Caco-2 (cell line): ENCODE data around the gene KIF6. TPM values are rescaled to one million over a fixed set of nuclear protein-coding genes. Genes with fewer than 3 reads are reported as not detected.

Source experiments
- BruUV-seq: library from RNA; stranded (reverse); fragments of 400-500 nt; replicated peaks from 2 replicates; lab custom pipeline; 2021; lab: Mats Ljungman, UMichigan
- CTCF ChIA-PET: fragments of 300-600 bp; sonication (Branson Sonifier 250); formaldehyde crosslinking; loops from one replicate; lab custom pipeline; 2022; ENCODE audit warnings: antibody characterized with exemption; lab: Charles Lee
- POLR2A ChIA-PET: fragments of 300-600 bp; sonication (Branson Sonifier 250); formaldehyde crosslinking; loops from one replicate; lab custom pipeline; 2022; ENCODE audit warnings: antibody characterized with exemption; lab: Charles Lee
- DNase-seq, 2 experiments: peaks; one replicate each; pipeline versions ENCODE4 v3.0.0 to v3.0.0-alpha.2; 2020 to 2022
- H3K27me3 ChIP-seq: replicated peaks from 2 replicates; pipeline ENCODE4 v1.6.0; 2011; ENCODE audit warnings: low read length; ENCODE audit not compliant: control insufficient read depth, insufficient read depth
- H3K36me3 ChIP-seq: 2 replicates; pipeline ENCODE4 v1.5.1; 2011; ENCODE audit warnings: low read length; ENCODE audit not compliant: control insufficient read depth, insufficient read depth
- H3K4me1 ChIP-seq: fragments of 250-450 bp; sonication (Bioruptor Pico); 2 replicates; pipeline ENCODE4 v1.5.1; 2020; ENCODE audit warnings: mild to moderate bottlenecking
- H3K4me3 ChIP-seq: 2 replicates; pipeline ENCODE4 v1.5.1; 2011; ENCODE audit warnings: low read depth, mild to moderate bottlenecking, control low read depth, low read length
- H3K9me3 ChIP-seq: fragments of 250-450 bp; sonication (Bioruptor Pico); 2 replicates; pipeline ENCODE4 v1.5.1; 2020; ENCODE audit warnings: mild to moderate bottlenecking, moderate library complexity
- H3K27ac Mint-ChIP-seq: one replicate; pipeline ENCODE4 v1.8.0; 2022; ENCODE audit warnings: mixed read lengths; ENCODE audit not compliant: unreplicated experiment
- H3K27me3 Mint-ChIP-seq: one replicate; pipeline ENCODE4 v1.8.0; 2022; ENCODE audit warnings: mixed read lengths; ENCODE audit not compliant: insufficient read depth, unreplicated experiment
- H3K36me3 Mint-ChIP-seq: one replicate; pipeline ENCODE4 v1.8.0; 2022; ENCODE audit warnings: mild to moderate bottlenecking, mixed read lengths; ENCODE audit not compliant: insufficient read depth, unreplicated experiment
- H3K4me1 Mint-ChIP-seq: one replicate; pipeline ENCODE4 v1.8.0; 2022; ENCODE audit warnings: low read depth, mixed read lengths; ENCODE audit not compliant: unreplicated experiment
- H3K4me3 Mint-ChIP-seq: one replicate; pipeline ENCODE4 v1.8.0; 2022; ENCODE audit warnings: mild to moderate bottlenecking, moderate library complexity, mixed read lengths; ENCODE audit not compliant: unreplicated experiment
- H3K9me3 Mint-ChIP-seq: one replicate; pipeline ENCODE4 v1.8.0; 2022; ENCODE audit warnings: mixed read lengths; ENCODE audit not compliant: unreplicated experiment
- intact Hi-C: fragments of 100-400 bp; cut with micrococcal nuclease; formaldehyde crosslinking; loops from one replicate; pipeline ENCODE4 v1.10.0; 2022; ENCODE audit not compliant: unreplicated experiment
- total RNA-seq: library from RNA; stranded (reverse); gene quantifications from 2 replicates; pipeline ENCODE4 v1.2.3, GENCODE V29; 2022
- TF ChIP-seq, protein P1 (sequence below), 2 experiments: fragments of 200-600 bp in 1 of 2; IDR thresholded peaks; 1 replicate in 1 of 2; 2 replicates in 1 of 2; pipeline versions ENCODE4 v1.5.1 to v1.8.0; 2011 to 2022; ENCODE audit warnings: antibody characterized with exemption in 1 of 2, control low read depth in 1 of 2, inconsistent platforms in 1 of 2, low read depth in 1 of 2, low read length in 1 of 2, mild to moderate bottlenecking in 1 of 2, moderate library complexity in 1 of 2; ENCODE audit not compliant: insufficient read depth in 1 of 2, severe bottlenecking in 1 of 2, unreplicated experiment in 1 of 2

The KIF6 gene
- total RNA-seq, 1 experiment from 2014 or later: not detected

DNA sequence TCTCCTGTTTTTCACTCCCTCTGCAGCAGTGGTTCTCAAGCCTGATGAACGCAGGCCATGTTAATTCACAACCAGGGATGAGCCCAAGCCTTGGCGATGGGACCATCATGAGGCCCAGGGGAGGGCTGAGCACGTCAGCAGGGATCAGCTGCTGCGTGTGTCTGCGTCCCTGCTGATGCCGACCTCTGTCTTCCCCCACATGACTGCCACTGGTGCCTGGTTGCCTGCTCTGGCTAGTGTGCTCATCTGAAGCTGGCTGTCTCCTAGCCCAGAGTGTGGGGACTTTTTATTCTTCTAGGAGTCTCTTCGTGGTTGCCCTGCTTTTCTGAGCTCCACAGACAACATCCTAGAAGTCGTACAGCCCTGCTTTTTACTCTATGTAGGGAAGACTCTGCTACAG, 361.9 kb downstream of the KIF6 start:
- Mint-ChIP-seq H3K27ac (no peak overlapping the region), H3K36me3 (no peaks in the 10 kb centered on the region), H3K9me3 (no peaks in the 10 kb centered on the region), H3K27me3 (peaks cover 13% of the 10 kb centered on the region), H3K4me3 (no peak overlapping the region), H3K4me1 (no peaks in the 10 kb centered on the region)
- Histone ChIP-seq H3K4me3 (no peak overlapping the region), H3K9me3 (no peaks in the 10 kb centered on the region), H3K4me1 (no peaks in the 10 kb centered on the region), H3K27me3 (no peaks in the 10 kb centered on the region), H3K36me3 (no peaks in the 10 kb centered on the region)
- ChIA-PET POLR2A (no interaction called here), CTCF (interaction anchor here (0.6 kb wide), 1 partner anchor 72 kb away, joined by 3 read pairs; no protein-coding TSS in a partner anchor)
- no TSS peak for BruUV-seq
- intact Hi-C loops: loop anchor here (2.0 kb wide), 1 partner anchor 530 kb away; no protein-coding TSS in a partner anchor
- TF ChIP-seq, protein P1, sequence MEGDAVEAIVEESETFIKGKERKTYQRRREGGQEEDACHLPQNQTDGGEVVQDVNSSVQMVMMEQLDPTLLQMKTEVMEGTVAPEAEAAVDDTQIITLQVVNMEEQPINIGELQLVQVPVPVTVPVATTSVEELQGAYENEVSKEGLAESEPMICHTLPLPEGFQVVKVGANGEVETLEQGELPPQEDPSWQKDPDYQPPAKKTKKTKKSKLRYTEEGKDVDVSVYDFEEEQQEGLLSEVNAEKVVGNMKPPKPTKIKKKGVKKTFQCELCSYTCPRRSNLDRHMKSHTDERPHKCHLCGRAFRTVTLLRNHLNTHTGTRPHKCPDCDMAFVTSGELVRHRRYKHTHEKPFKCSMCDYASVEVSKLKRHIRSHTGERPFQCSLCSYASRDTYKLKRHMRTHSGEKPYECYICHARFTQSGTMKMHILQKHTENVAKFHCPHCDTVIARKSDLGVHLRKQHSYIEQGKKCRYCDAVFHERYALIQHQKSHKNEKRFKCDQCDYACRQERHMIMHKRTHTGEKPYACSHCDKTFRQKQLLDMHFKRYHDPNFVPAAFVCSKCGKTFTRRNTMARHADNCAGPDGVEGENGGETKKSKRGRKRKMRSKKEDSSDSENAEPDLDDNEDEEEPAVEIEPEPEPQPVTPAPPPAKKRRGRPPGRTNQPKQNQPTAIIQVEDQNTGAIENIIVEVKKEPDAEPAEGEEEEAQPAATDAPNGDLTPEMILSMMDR (IDR thresholded peaks at IDR 0.05; ENCODE audit: insufficient read depth in 1 of 2, low read depth in 1 of 2, low read length in 1 of 2, severe bottlenecking in 1 of 2, unreplicated experiment in 1 of 2): no peak
- DNase-seq: no peak

DNA sequence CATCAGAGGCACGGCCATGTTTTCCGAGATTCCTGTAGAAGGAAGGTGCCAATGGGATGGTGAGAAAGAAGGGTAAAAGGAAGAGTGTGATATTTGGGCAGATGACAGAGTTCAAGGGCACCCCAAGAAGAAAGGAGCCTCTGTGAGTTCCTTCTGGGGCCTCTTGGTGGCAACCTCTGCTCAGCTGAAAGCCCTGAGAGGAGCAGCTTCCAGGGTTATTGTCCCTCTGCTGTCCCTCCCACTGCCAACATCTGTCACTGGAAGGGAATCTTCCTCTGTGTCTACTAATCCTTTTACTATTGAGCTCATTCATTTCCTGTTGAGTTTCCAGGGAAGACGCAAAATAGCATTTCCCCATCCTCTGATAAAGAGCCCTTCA, 362.7 kb downstream of the KIF6 start:
- peak in 1 of 2 experiments; percentile 16 for DNase-seq
- Mint-ChIP-seq H3K9me3 (no peaks in the 10 kb centered on the region), H3K36me3 (no peaks in the 10 kb centered on the region), H3K27ac (no peak overlapping the region), H3K4me3 (no peak overlapping the region), H3K27me3 (peaks cover 13% of the 10 kb centered on the region), H3K4me1 (no peaks in the 10 kb centered on the region)
- Histone ChIP-seq H3K4me3 (no peak overlapping the region), H3K36me3 (no peaks in the 10 kb centered on the region), H3K4me1 (no peaks in the 10 kb centered on the region), H3K27me3 (no peaks in the 10 kb centered on the region), H3K9me3 (no peaks in the 10 kb centered on the region)
- intact Hi-C loops: loop anchor here (2.0 kb wide), 1 partner anchor 530 kb away; no protein-coding TSS in a partner anchor
- ChIA-PET POLR2A (no interaction called here), CTCF (interaction anchor here (0.7 to 1.2 kb wide), 3 partner anchors 8 to 518 kb away, joined by 3 to 9 read pairs (median 3); no protein-coding TSS in a partner anchor)
- TF ChIP-seq, protein P1 (IDR thresholded peaks at IDR 0.05; ENCODE audit: insufficient read depth in 1 of 2, low read depth in 1 of 2, low read length in 1 of 2, severe bottlenecking in 1 of 2, unreplicated experiment in 1 of 2): peak in 1 of 2 experiments; percentile 9
- no TSS peak for BruUV-seq

DNA sequence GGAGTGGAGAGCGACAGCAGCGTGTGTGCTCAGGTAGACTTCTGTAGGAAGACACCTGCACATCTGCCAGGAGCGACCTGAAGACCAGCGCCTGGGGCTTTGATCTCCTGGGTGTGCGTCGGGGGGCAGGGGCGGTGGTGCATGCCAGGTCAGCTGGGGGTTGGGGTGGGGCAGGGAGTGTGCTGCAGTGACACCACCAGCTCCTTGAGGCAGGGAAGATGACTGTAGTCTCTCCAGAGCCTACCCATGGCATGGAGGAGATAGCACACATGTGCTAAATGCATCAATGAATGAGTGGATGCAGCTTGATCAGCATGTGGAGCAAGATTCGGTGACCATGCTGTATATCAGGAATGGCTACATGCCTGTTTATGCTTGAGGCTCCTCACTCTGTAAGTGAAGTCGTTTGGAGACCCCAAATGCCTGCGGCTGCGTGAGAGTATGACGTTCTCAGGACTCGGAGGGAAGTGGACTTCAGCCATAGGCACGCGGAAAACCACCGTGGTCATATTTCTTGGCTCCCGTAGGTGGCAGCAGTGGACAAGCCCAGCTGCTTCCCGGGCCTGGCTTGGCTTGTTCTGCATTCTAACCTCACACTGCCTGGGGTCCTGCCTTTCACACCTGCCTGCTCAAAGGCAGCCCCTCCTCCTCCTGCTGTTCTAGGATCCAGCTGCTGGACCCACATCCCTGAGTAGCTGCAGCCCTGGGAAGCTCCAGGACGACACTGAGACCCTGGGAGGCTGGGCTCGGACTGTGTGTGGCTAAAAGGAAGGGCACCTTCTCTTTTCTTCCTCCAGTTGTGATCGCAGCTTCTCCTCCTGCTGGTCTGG, 363.3 kb downstream of the KIF6 start:
- no TSS peak for BruUV-seq
- H3K27ac Mint-ChIP-seq: no peak overlapping the region
- CTCF ChIA-PET: interaction anchor here (0.7 to 1.2 kb wide), 4 partner anchors 8 to 518 kb away, joined by 3 to 9 read pairs (median 3); no protein-coding TSS in a partner anchor

More for the DNA sequence above, 363.3 kb downstream of the KIF6 start:
- no peaks in the 10 kb centered on the region for H3K9me3 ChIP-seq
- H3K27me3 ChIP-seq: no peaks in the 10 kb centered on the region
- no peaks in the 10 kb centered on the region for H3K36me3 ChIP-seq
- H3K4me1 ChIP-seq: no peaks in the 10 kb centered on the region
- TF ChIP-seq, protein P1 (IDR thresholded peaks at IDR 0.05; ENCODE audit: insufficient read depth in 1 of 2, low read depth in 1 of 2, low read length in 1 of 2, severe bottlenecking in 1 of 2, unreplicated experiment in 1 of 2): peak; percentile 70 to 81
- DNase-seq: peak; percentile 70 to 76
- H3K4me3 ChIP-seq: no peak overlapping the region
- H3K9me3 Mint-ChIP-seq: no peaks in the 10 kb centered on the region
- H3K27me3 Mint-ChIP-seq: peaks cover 12% of the 10 kb centered on the region
- H3K4me3 Mint-ChIP-seq: no peak overlapping the region
- POLR2A ChIA-PET: no interaction called here
- H3K4me1 Mint-ChIP-seq: no peaks in the 10 kb centered on the region
- H3K36me3 Mint-ChIP-seq: no peaks in the 10 kb centered on the region
- intact Hi-C loops: loop anchor here (2.0 kb wide), 1 partner anchor 531 kb away; no protein-coding TSS in a partner anchor
